ENCODE results near the gene CLP1.
"Not testable (repeated sequence)": the region's sequence is repeated elsewhere in the genome, so short reads cannot be mapped to it uniquely, and the experiment has no call there.

CLP1 gene

GRCh38 chr11:57700425-57700824 is 42.9 kb downstream of the CLP1 start:
- DNase-seq: no peak
- no CpG with 5 or more reads among the region's 3 CpGs for WGBS (ENCODE audit: extremely low coverage, insufficient coverage, insufficient read length)
- Histone ChIP-seq H4K91ac (ENCODE audit: low read depth, low read length) (no peak overlapping the region), H3K18ac (ENCODE audit: low read length) (no peak overlapping the region), H3K36me3 (ENCODE audit: control insufficient read depth in 1 of 2, insufficient read depth in 2 of 2, low read length in 2 of 2) (peaks cover 46 to 68% of the 10 kb centered on the region in 2 experiments), H2BK5ac (ENCODE audit: low read depth, low read length, poor library complexity) (no peak overlapping the region), H3K4me3 (ENCODE audit: low read depth, low read length) (no peak overlapping the region), H2BK120ac (ENCODE audit: insufficient read depth, low read length, poor library complexity) (no peak overlapping the region), H2AK5ac (ENCODE audit: low read length) (no peak overlapping the region), H3K23ac (ENCODE audit: low read length) (no peak overlapping the region), H3K27ac (ENCODE audit: low read depth, low read length) (no peak overlapping the region), H3K9me3 (ENCODE audit: insufficient read depth, low read depth, low read length) (no peaks in the 10 kb centered on the region), H3K79me1 (ENCODE audit: low read length) (no peaks in the 10 kb centered on the region), H3K4ac (ENCODE audit: low read depth, low read length) (no peak overlapping the region), H2BK12ac (ENCODE audit: low read length) (no peak overlapping the region), H2AFZ (ENCODE audit: insufficient read depth, low read length, poor library complexity) (no peak overlapping the region), H4K8ac (ENCODE audit: low read depth, low read length) (no peak overlapping the region), H4K12ac (ENCODE audit: low read depth, low read length) (no peak overlapping the region), H3K27me3 (ENCODE audit: insufficient read depth, low read length) (no peaks in the 10 kb centered on the region), H3K4me1 (ENCODE audit: control insufficient read depth in 1 of 2, insufficient read depth in 2 of 2, low read length in 2 of 2) (no peaks in the 10 kb centered on the region), H3K4me2 (ENCODE audit: low read length) (no peak overlapping the region), H3K79me2 (ENCODE audit: control insufficient read depth, insufficient read depth, low read length, poor library complexity) (no peaks in the 10 kb centered on the region), H3K14ac (ENCODE audit: low read length) (no peak overlapping the region), H3K9ac (ENCODE audit: low read length) (no peak overlapping the region)

GRCh38 chr11:57703341-57703740 is 45.8 kb downstream of the CLP1 start:
- H2BK12ac ChIP-seq (ENCODE audit: low read length): no peak overlapping the region
- WGBS (ENCODE audit: extremely low coverage, insufficient coverage, insufficient read length): no CpG with 5 or more reads among the region's 4 CpGs
- no peaks in the 10 kb centered on the region for H3K27me3 ChIP-seq (ENCODE audit: insufficient read depth, low read length)
- no peak overlapping the region for H2BK5ac ChIP-seq (ENCODE audit: low read depth, low read length, poor library complexity)
- H3K4me2 ChIP-seq (ENCODE audit: low read length): no peak overlapping the region
- H3K79me2 ChIP-seq (ENCODE audit: control insufficient read depth, insufficient read depth, low read length, poor library complexity): no peaks in the 10 kb centered on the region
- H3K18ac ChIP-seq (ENCODE audit: low read length): no peak overlapping the region
- no peaks in the 10 kb centered on the region for H3K4me1 ChIP-seq (ENCODE audit: control insufficient read depth in 1 of 2, insufficient read depth in 2 of 2, low read length in 2 of 2)
- no peak overlapping the region for H3K4ac ChIP-seq (ENCODE audit: low read depth, low read length)
- no peak overlapping the region for H4K8ac ChIP-seq (ENCODE audit: low read depth, low read length)
- H3K23ac ChIP-seq (ENCODE audit: low read length): no peak overlapping the region
- no peak overlapping the region for H3K9ac ChIP-seq (ENCODE audit: low read length)
- no peak overlapping the region for H4K91ac ChIP-seq (ENCODE audit: low read depth, low read length)
- H3K14ac ChIP-seq (ENCODE audit: low read length): no peak overlapping the region
- H2AFZ ChIP-seq (ENCODE audit: insufficient read depth, low read length, poor library complexity): no peak overlapping the region
- H3K27ac ChIP-seq (ENCODE audit: low read depth, low read length): no peak overlapping the region
- H2BK120ac ChIP-seq (ENCODE audit: insufficient read depth, low read length, poor library complexity): no peak overlapping the region
- H3K9me3 ChIP-seq (ENCODE audit: insufficient read depth, low read depth, low read length): no peaks in the 10 kb centered on the region
- H2AK5ac ChIP-seq (ENCODE audit: low read length): no peak overlapping the region
- no peaks in the 10 kb centered on the region for H3K79me1 ChIP-seq (ENCODE audit: low read length)
- no peak overlapping the region for H4K12ac ChIP-seq (ENCODE audit: low read depth, low read length)
- DNase-seq: no peak
- H3K4me3 ChIP-seq (ENCODE audit: low read depth, low read length): no peak overlapping the region
- H3K36me3 ChIP-seq (ENCODE audit: control insufficient read depth in 1 of 2, insufficient read depth in 2 of 2, low read length in 2 of 2): peaks cover 33 to 46% of the 10 kb centered on the region in 2 experiments

DNA sequence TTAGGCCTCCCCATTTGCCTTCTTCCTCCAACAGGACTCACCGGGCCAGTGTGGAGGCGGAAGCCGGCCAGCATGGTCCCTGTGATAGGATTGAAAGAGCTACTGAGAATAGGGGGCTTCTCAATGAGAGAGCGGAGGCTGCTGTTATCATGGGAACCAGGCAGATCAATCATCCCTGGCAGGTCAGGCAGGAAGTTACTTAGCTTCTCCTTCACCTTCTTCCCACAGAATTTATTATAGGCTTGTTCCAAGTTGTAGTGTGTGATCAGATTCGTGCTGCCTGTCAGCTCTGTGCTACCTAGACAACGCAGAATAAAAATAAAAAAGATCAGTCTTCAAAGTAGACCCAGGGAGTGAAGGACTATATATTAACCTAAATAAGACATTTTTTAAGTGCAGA is 47.4 kb downstream of the CLP1 start:
- H3K79me2 ChIP-seq (ENCODE audit: control insufficient read depth, insufficient read depth, low read length, poor library complexity): no peaks in the 10 kb centered on the region
- no peak overlapping the region for H2AFZ ChIP-seq (ENCODE audit: insufficient read depth, low read length, poor library complexity)
- H3K23ac ChIP-seq (ENCODE audit: low read length): no peak overlapping the region
- no peak for DNase-seq
- H2AK5ac ChIP-seq (ENCODE audit: low read length): no peak overlapping the region
- peaks cover 23 to 32% of the 10 kb centered on the region in 2 experiments for H3K36me3 ChIP-seq (ENCODE audit: control insufficient read depth in 1 of 2, insufficient read depth in 2 of 2, low read length in 2 of 2)
- H3K4me3 ChIP-seq (ENCODE audit: low read depth, low read length): no peak overlapping the region
- WGBS (ENCODE audit: extremely low coverage, insufficient coverage, insufficient read length): no CpG with 5 or more reads among the region's 6 CpGs
- H3K27me3 ChIP-seq (ENCODE audit: insufficient read depth, low read length): no peaks in the 10 kb centered on the region
- H3K4me2 ChIP-seq (ENCODE audit: low read length): no peak overlapping the region
- no peak overlapping the region for H4K12ac ChIP-seq (ENCODE audit: low read depth, low read length)
- H3K4ac ChIP-seq (ENCODE audit: low read depth, low read length): no peak overlapping the region
- no peaks in the 10 kb centered on the region for H3K79me1 ChIP-seq (ENCODE audit: low read length)
- no peak overlapping the region for H2BK12ac ChIP-seq (ENCODE audit: low read length)
- H3K18ac ChIP-seq (ENCODE audit: low read length): no peak overlapping the region
- H3K4me1 ChIP-seq (ENCODE audit: control insufficient read depth in 1 of 2, insufficient read depth in 2 of 2, low read length in 2 of 2): no peaks in the 10 kb centered on the region
- no peak overlapping the region for H4K91ac ChIP-seq (ENCODE audit: low read depth, low read length)
- H2BK5ac ChIP-seq (ENCODE audit: low read depth, low read length, poor library complexity): no peak overlapping the region
- H3K9me3 ChIP-seq (ENCODE audit: insufficient read depth, low read depth, low read length): no peaks in the 10 kb centered on the region
- no peak overlapping the region for H2BK120ac ChIP-seq (ENCODE audit: insufficient read depth, low read length, poor library complexity)
- no peak overlapping the region for H3K14ac ChIP-seq (ENCODE audit: low read length)
- H3K9ac ChIP-seq (ENCODE audit: low read length): no peak overlapping the region
- H4K8ac ChIP-seq (ENCODE audit: low read depth, low read length): no peak overlapping the region
- no peak overlapping the region for H3K27ac ChIP-seq (ENCODE audit: low read depth, low read length)

DNA sequence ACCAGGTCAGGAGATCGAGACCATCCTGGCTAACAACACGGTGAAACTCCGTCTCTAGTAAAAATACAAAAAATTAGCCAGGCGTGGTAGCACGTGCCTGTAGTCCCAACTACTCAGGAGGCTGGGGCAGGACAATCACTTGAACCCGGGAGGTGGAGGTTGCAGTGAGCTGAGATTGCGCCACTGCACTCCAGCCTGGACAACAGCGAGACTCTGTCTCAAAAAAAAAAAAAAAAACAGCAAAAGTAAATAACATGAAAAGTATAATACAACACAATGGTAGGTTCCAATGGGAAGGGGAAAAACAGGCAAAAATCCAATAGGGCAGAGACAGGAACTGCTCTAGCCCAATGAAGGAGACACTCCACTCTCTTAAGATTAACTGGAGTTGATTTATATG is 47.9 kb downstream of the CLP1 start:
- not testable (repeated sequence) for H3K4me1 ChIP-seq (ENCODE audit: control insufficient read depth in 1 of 2, insufficient read depth in 2 of 2, low read length in 2 of 2); H3K9me3 ChIP-seq (ENCODE audit: insufficient read depth, low read depth, low read length); H2BK12ac ChIP-seq (ENCODE audit: low read length); H4K8ac ChIP-seq (ENCODE audit: low read depth, low read length); H2BK120ac ChIP-seq (ENCODE audit: insufficient read depth, low read length, poor library complexity); H3K4ac ChIP-seq (ENCODE audit: low read depth, low read length); H3K27ac ChIP-seq (ENCODE audit: low read depth, low read length); H3K14ac ChIP-seq (ENCODE audit: low read length); H3K9ac ChIP-seq (ENCODE audit: low read length); H4K91ac ChIP-seq (ENCODE audit: low read depth, low read length); H3K79me1 ChIP-seq (ENCODE audit: low read length); H3K18ac ChIP-seq (ENCODE audit: low read length); H3K27me3 ChIP-seq (ENCODE audit: insufficient read depth, low read length); H3K79me2 ChIP-seq (ENCODE audit: control insufficient read depth, insufficient read depth, low read length, poor library complexity); H3K23ac ChIP-seq (ENCODE audit: low read length); H4K12ac ChIP-seq (ENCODE audit: low read depth, low read length); H2AFZ ChIP-seq (ENCODE audit: insufficient read depth, low read length, poor library complexity); H3K4me2 ChIP-seq (ENCODE audit: low read length); H2AK5ac ChIP-seq (ENCODE audit: low read length); H2BK5ac ChIP-seq (ENCODE audit: low read depth, low read length, poor library complexity); H3K4me3 ChIP-seq (ENCODE audit: low read depth, low read length); DNase-seq
- WGBS (ENCODE audit: extremely low coverage, insufficient coverage, insufficient read length): no CpG with 5 or more reads among the region's 8 CpGs
- H3K36me3 ChIP-seq (ENCODE audit: control insufficient read depth in 1 of 2, insufficient read depth in 2 of 2, low read length in 2 of 2): peaks cover 21 to 28% of the 10 kb centered on the region in 2 experiments
